GM23338 (cell line): ENCODE measurements around the gene KPTN. TPM values are rescaled to one million over a fixed set of nuclear protein-coding genes. Genes with fewer than 3 reads are reported as not detected.

ENCODE experiments used
- ATAC-seq: fragments of 200-7000 bp; cut with Tn5 transposase; 3 replicates; pipeline ENCODE4 v1.9.1; 2020
- DNase-seq: peaks from one replicate; pipeline ENCODE4 v3.0.0-alpha.2; 2015; ENCODE audit warnings: low spot score
- H2AFZ ChIP-seq: fragments of 200-600 bp; sonication (generic); 2 replicates; pipeline ENCODE4 v1.8.0; 2016; ENCODE audit warnings: antibody characterized with exemption, mild to moderate bottlenecking, moderate library complexity
- H3F3A ChIP-seq: fragments of 200-600 bp; sonication (generic); replicated peaks from 2 replicates; pipeline ENCODE4 v1.8.0; 2017; ENCODE audit warnings: antibody characterized with exemption, mixed run types, low read depth
- H3K27ac ChIP-seq: fragments of 200-600 bp; sonication (generic); 2 replicates; pipeline ENCODE4 v1.6.1; 2016; ENCODE audit warnings: low read depth
- H3K27me3 ChIP-seq: fragments of 200-600 bp; sonication (generic); 2 replicates; pipeline ENCODE4 v1.8.0; 2016; ENCODE audit warnings: mild to moderate bottlenecking, mixed run types, moderate library complexity; ENCODE audit not compliant: insufficient read depth
- H3K36me3 ChIP-seq: fragments of 200-600 bp; sonication (generic); 2 replicates; pipeline ENCODE4 v1.8.0; 2016; ENCODE audit warnings: mild to moderate bottlenecking; ENCODE audit not compliant: insufficient read depth
- H3K4me1 ChIP-seq: fragments of 200-600 bp; sonication (generic); 2 replicates; pipeline ENCODE4 v1.8.0; 2016; ENCODE audit warnings: mild to moderate bottlenecking, moderate library complexity; ENCODE audit not compliant: insufficient read depth
- H3K4me2 ChIP-seq: fragments of 200-600 bp; sonication (generic); 2 replicates; pipeline ENCODE4 v1.7.1; 2017; ENCODE audit warnings: mixed run types
- H3K4me3 ChIP-seq: fragments of 200-600 bp; sonication (generic); 2 replicates; pipeline ENCODE4 v1.6.1; 2016; ENCODE audit warnings: mixed run types
- H3K79me2 ChIP-seq: fragments of 200-600 bp; sonication (generic); replicated peaks from 2 replicates; pipeline ENCODE4 v1.8.0; 2017; ENCODE audit warnings: mild to moderate bottlenecking; ENCODE audit not compliant: insufficient read depth
- H3K9me2 ChIP-seq: fragments of 200-600 bp; sonication (generic); 2 replicates; pipeline ENCODE4 v1.8.0; 2017; ENCODE audit not compliant: insufficient read depth
- H4K20me1 ChIP-seq: fragments of 200-600 bp; sonication (generic); replicated peaks from 2 replicates; pipeline ENCODE4 v1.8.0; 2017; ENCODE audit warnings: mild to moderate bottlenecking; ENCODE audit not compliant: insufficient read depth
- H3K27ac Mint-ChIP-seq: 2 replicates; pipeline ENCODE4 v1.8.0; 2020; ENCODE audit warnings: inconsistent platforms, mild to moderate bottlenecking, moderate library complexity, mixed read lengths
- H3K27me3 Mint-ChIP-seq: 3 replicates; pipeline ENCODE4 v1.8.0; 2022; ENCODE audit warnings: low read depth, mild to moderate bottlenecking, moderate library complexity, mixed read lengths, inconsistent platforms; ENCODE audit not compliant: insufficient read depth, poor library complexity
- H3K36me3 Mint-ChIP-seq: 3 replicates; pipeline ENCODE4 v1.8.0; 2021; ENCODE audit warnings: low read depth, mild to moderate bottlenecking, inconsistent platforms, moderate library complexity, mixed read lengths
- H3K4me1 Mint-ChIP-seq: 3 replicates; pipeline ENCODE4 v1.8.0; 2020; ENCODE audit warnings: mild to moderate bottlenecking, inconsistent platforms, mixed read lengths
- H3K4me3 Mint-ChIP-seq: 3 replicates; pipeline ENCODE4 v1.8.0; 2021; ENCODE audit warnings: moderate library complexity, mild to moderate bottlenecking, inconsistent platforms, mixed read lengths
- H3K9me3 Mint-ChIP-seq: 3 replicates; pipeline ENCODE4 v1.8.0; 2020; ENCODE audit warnings: moderate library complexity, mild to moderate bottlenecking, inconsistent platforms, mixed read lengths
- CTCF ChIP-seq, 2 experiments: fragments of 200-600 bp in 1 of 2; sonication (generic) in 1 of 2; conservative IDR thresholded peaks; 2 replicates each; pipeline versions ENCODE4 v1.5.1 to v1.6.1; 2016 to 2017; ENCODE audit warnings: antibody characterized with exemption in 2 of 2, low read depth in 2 of 2, mild to moderate bottlenecking in 2 of 2, moderate library complexity in 1 of 2
- EZH2 ChIP-seq: fragments of 200-600 bp; sonication (generic); IDR thresholded peaks from one replicate; pipeline ENCODE4 v1.8.0; 2017; ENCODE audit warnings: antibody characterized with exemption, mild to moderate bottlenecking, low read depth; ENCODE audit not compliant: unreplicated experiment
- POLR2AphosphoS5 ChIP-seq: IDR thresholded peaks from 2 replicates; pipeline ENCODE4 v1.6.1; 2016; ENCODE audit warnings: antibody characterized with exemption, low read depth
- ZNF331 ChIP-seq: fragments of 250-450 bp; sonication (Bioruptor Pico); IDR thresholded peaks from 2 replicates; pipeline ENCODE4 v1.5.0; 2020; ENCODE audit warnings: low read depth, mild to moderate bottlenecking, moderate library complexity
- ZNF462 ChIP-seq: fragments of 250-450 bp; sonication (Bioruptor Pico); IDR thresholded peaks from 2 replicates; pipeline ENCODE4 v1.5.0; 2020; ENCODE audit warnings: mild to moderate bottlenecking, moderate library complexity
- polyA plus RNA-seq: library from polyadenylated mRNA; unstranded; fragments of >200 nt; fragmentation: Nextera tagmentation; extraction: Ambion mirVana; gene quantifications from 2 replicates; pipeline ENCODE4 v1.2.1, GENCODE V29; 2016
- total RNA-seq: library from RNA; depleted of rRNA; stranded (reverse); fragments of >200 nt; shearing (Covaris generic); gene quantifications from 2 replicates; pipeline ENCODE4 v1.2.3, GENCODE V29; 2014

Gene KPTN
- total and polyA plus RNA-seq, 2 experiments from 2014 or later: 19.8 to 26.2 TPM

GRCh38 chr19:47511128-47511517, 27.1 kb upstream of the KPTN start (continued):
- no peak for TF ChIP-seq ZNF462 (CRISPR knock-in tag)
- no peak for TF ChIP-seq EZH2
- TF ChIP-seq ZNF331 (CRISPR knock-in tag): no peak
- no peak for TF ChIP-seq CTCF (conservative IDR thresholded peaks at IDR 0.05; ENCODE audit: low read depth in 2 of 2)
- no peak for TF ChIP-seq POLR2AphosphoS5

GRCh38 chr19:47510516-47511127, 26.6 kb upstream of the KPTN start:
- TF ChIP-seq ZNF331 (CRISPR knock-in tag) (no peak), CTCF (conservative IDR thresholded peaks at IDR 0.05; ENCODE audit: low read depth in 2 of 2) (peak in 1 of 2 experiments; percentile 39; a peak in 2 of 4 replicates)
- Mint-ChIP-seq H3K4me1 (peaks cover 23% of the 10 kb centered on the region), H3K27ac (no peak overlapping the region), H3K27me3 (peaks cover 25% of the 10 kb centered on the region), H3K9me3 (no peaks in the 10 kb centered on the region; the same call in 2 of the 3 replicates), H3K4me3 (no peak overlapping the region), H3K36me3 (no peaks in the 10 kb centered on the region)
- Histone ChIP-seq H3K4me3 (no peak overlapping the region), H2AFZ (no peak overlapping the region), H3K79me2 (peaks cover 73% of the 10 kb centered on the region), H3K4me1 (peaks cover under 1% of the 10 kb centered on the region; the same call in 1 of the 2 replicates), H3K4me2 (no peak overlapping the region), H3F3A (no peaks in the 10 kb centered on the region), H3K27me3 (no peaks in the 10 kb centered on the region), H3K27ac (0 out of 2 replicates have a peak overlapping the region, but pooled peaks have one; percentile 45), H3K36me3 (no peaks in the 10 kb centered on the region), H4K20me1 (peaks cover 9% of the 10 kb centered on the region), H3K9me2 (no peaks in the 10 kb centered on the region)
- no peak for ATAC-seq
- peak; percentile 37 for DNase-seq
